Parathyroid adenoma (tissue), 2 donors: ENCODE results near the gene STIM2.

Experiments
- H2AFZ ChIP-seq: fragments of 300-600 bp; sonication (generic); one replicate; pipeline ENCODE4 v1.7.0; 2017; ENCODE audit warnings: antibody characterized with exemption, mild to moderate bottlenecking
- H3K27ac ChIP-seq: fragments of 300-600 bp; sonication (generic); one replicate; pipeline ENCODE4 v1.7.0; 2017
- H3K27me3 ChIP-seq: fragments of 300-600 bp; sonication (generic); one replicate; pipeline ENCODE4 v1.7.0; 2017; ENCODE audit warnings: low read length; ENCODE audit not compliant: control insufficient read depth, insufficient read depth
- H3K36me3 ChIP-seq: fragments of 300-600 bp; sonication (generic); one replicate; pipeline ENCODE4 v1.7.0; 2017; ENCODE audit warnings: low read length; ENCODE audit not compliant: control insufficient read depth, insufficient read depth
- H3K4me1 ChIP-seq: fragments of 300-600 bp; sonication (generic); one replicate; pipeline ENCODE4 v1.7.0; 2017; ENCODE audit warnings: control low read depth
- H3K4me2 ChIP-seq: fragments of 300-600 bp; sonication (generic); one replicate; pipeline ENCODE4 v1.7.0; 2017; ENCODE audit warnings: low read length
- H3K4me3 ChIP-seq: fragments of 300-600 bp; sonication (generic); one replicate; pipeline ENCODE4 v1.7.0; 2017; ENCODE audit warnings: low read depth, low read length
- H3K79me2 ChIP-seq: fragments of 300-600 bp; sonication (generic); one replicate; pipeline ENCODE4 v1.7.0; 2017; ENCODE audit warnings: control low read depth
- H3K9ac ChIP-seq: fragments of 300-600 bp; sonication (generic); one replicate; pipeline ENCODE4 v1.7.0; 2017; ENCODE audit warnings: mild to moderate bottlenecking
- H3K9me3 ChIP-seq: fragments of 300-600 bp; sonication (generic); one replicate; pipeline ENCODE4 v1.7.0; 2017; ENCODE audit warnings: low read length; ENCODE audit not compliant: control insufficient read depth
- CTCF ChIP-seq: fragments of 300-600 bp; sonication (generic); IDR thresholded peaks from one replicate; pipeline ENCODE4 v1.7.0; 2017; ENCODE audit warnings: antibody characterized with exemption, mild to moderate bottlenecking
- donor health status: primary hyperparathyroidism.

STIM2 gene

GRCh38 chr4:26867914-26868684, 7.5 kb downstream of the STIM2 start:
- TF ChIP-seq CTCF: no peak
- no peaks in the 10 kb centered on the region for H3K36me3 ChIP-seq
- peaks cover 11% of the 10 kb centered on the region for H3K79me2 ChIP-seq
- H2AFZ ChIP-seq: no peak overlapping the region
- no peak overlapping the region for H3K27ac ChIP-seq
- no peaks in the 10 kb centered on the region for H3K27me3 ChIP-seq
- H3K9ac ChIP-seq: no peak overlapping the region
- H3K9me3 ChIP-seq: no peaks in the 10 kb centered on the region
- no peak overlapping the region for H3K4me3 ChIP-seq
- no peak overlapping the region for H3K4me2 ChIP-seq
- H3K4me1 ChIP-seq: no peaks in the 10 kb centered on the region

- no peaks in the 10 kb centered on the region for H3K36me3 ChIP-seq
- H3K4me2 ChIP-seq: no peak overlapping the region
- H3K9ac ChIP-seq: no peak overlapping the region
- TF ChIP-seq CTCF: no peak
- no peaks in the 10 kb centered on the region for H3K4me1 ChIP-seq
- H3K4me3 ChIP-seq: no peak overlapping the region
- H3K79me2 ChIP-seq: peaks cover 8% of the 10 kb centered on the region
- H3K27ac ChIP-seq: no peak overlapping the region
- no peak overlapping the region for H2AFZ ChIP-seq
- H3K9me3 ChIP-seq: no peaks in the 10 kb centered on the region
- H3K27me3 ChIP-seq: no peaks in the 10 kb centered on the region
Measured at GRCh38 chr4:26870576-26871262, 10.1 kb downstream of the STIM2 start.

- Histone ChIP-seq H3K79me2 (peaks cover 3% of the 10 kb centered on the region), H3K9me3 (no peaks in the 10 kb centered on the region), H3K4me3 (no peak overlapping the region), H3K27me3 (no peaks in the 10 kb centered on the region), H3K4me1 (no peaks in the 10 kb centered on the region), H3K4me2 (no peak overlapping the region), H3K36me3 (no peaks in the 10 kb centered on the region), H2AFZ (no peak overlapping the region), H3K27ac (no peak overlapping the region), H3K9ac (no peak overlapping the region)
- TF ChIP-seq CTCF: no peak
Measured at GRCh38 chr4:26871611-26872010, 11.0 kb downstream of the STIM2 start.

GRCh38 chr4:26873391-26874026, 12.9 kb downstream of the STIM2 start:
- H3K27ac ChIP-seq: no peak overlapping the region
- no peaks in the 10 kb centered on the region for H3K9me3 ChIP-seq
- no peaks in the 10 kb centered on the region for H3K4me1 ChIP-seq
- no peak overlapping the region for H2AFZ ChIP-seq
- H3K27me3 ChIP-seq: no peaks in the 10 kb centered on the region
- H3K36me3 ChIP-seq: no peaks in the 10 kb centered on the region
- no peaks in the 10 kb centered on the region for H3K79me2 ChIP-seq
- no peak for TF ChIP-seq CTCF
- H3K9ac ChIP-seq: no peak overlapping the region
- H3K4me3 ChIP-seq: no peak overlapping the region
- H3K4me2 ChIP-seq: no peak overlapping the region
